ENCODE results near the gene PTN.

Gene PTN

GRCh38 chr7:137342828-137343261, 688 bp downstream of the PTN start:
- DNase-seq: no peak
- WGBS (ENCODE audit: insufficient coverage): 65% methylated on average over 4 of the region's 5 CpGs
- Histone ChIP-seq H3K9me3 (ENCODE audit: control extremely low read depth in 1 of 5, control insufficient read depth in 4 of 5, insufficient read depth in 2 of 5, low read depth in 1 of 5, low read length in 4 of 5) (no peaks in the 10 kb centered on the region), H3K27me3 (replicated peaks in 2 of 5; ENCODE audit: control insufficient read depth in 4 of 5, insufficient read depth in 5 of 5, low read length in 4 of 5) (peaks cover 5 to 37% (median 16%) of the 10 kb centered on the region in 5 experiments), H3K36me3 (ENCODE audit: control insufficient read depth in 4 of 4, insufficient read depth in 4 of 4, low read length in 3 of 4) (no peaks in the 10 kb centered on the region), H3K4me3 (ENCODE audit: control insufficient read depth in 1 of 7, extremely low read depth in 1 of 7, insufficient read depth in 4 of 7, low read depth in 2 of 7, low read length in 6 of 7) (no peak overlapping the region), H3K27ac (ENCODE audit: insufficient read depth in 1 of 2, low read depth in 1 of 2, low read length in 2 of 2, poor library complexity in 1 of 2, severe bottlenecking in 2 of 2) (no peak overlapping the region), H3K4me1 (ENCODE audit: control extremely low read depth in 1 of 4, control insufficient read depth in 4 of 4, insufficient read depth in 4 of 4, low read length in 3 of 4) (no peaks in the 10 kb centered on the region)
- POLR2A ChIA-PET: no interaction called here
- CTCF ChIA-PET: no interaction called here

GRCh38 chr7:137342265-137342664, 1.3 kb downstream of the PTN start:
- ChIA-PET POLR2A (no interaction called here), CTCF (no interaction called here)

GRCh38 chr7:137337902-137338301, 5.6 kb downstream of the PTN start:
- no peaks in the 10 kb centered on the region for H3K36me3 ChIP-seq (ENCODE audit: control insufficient read depth in 4 of 4, insufficient read depth in 4 of 4, low read length in 3 of 4)
- H3K9me3 ChIP-seq (ENCODE audit: control extremely low read depth in 1 of 5, control insufficient read depth in 4 of 5, insufficient read depth in 2 of 5, low read depth in 1 of 5, low read length in 4 of 5): no peaks in the 10 kb centered on the region
- H3K27ac ChIP-seq (ENCODE audit: insufficient read depth in 1 of 2, low read depth in 1 of 2, low read length in 2 of 2, poor library complexity in 1 of 2, severe bottlenecking in 2 of 2): no peak overlapping the region
- DNase-seq: no peak
- 100% methylated on average over 1 of the region's 2 CpGs for WGBS (ENCODE audit: insufficient coverage)
- H3K27me3 ChIP-seq (replicated peaks in 2 of 5; ENCODE audit: control insufficient read depth in 4 of 5, insufficient read depth in 5 of 5, low read length in 4 of 5): peaks cover 0 to 8% (median 4%) of the 10 kb centered on the region in 5 experiments
- H3K4me1 ChIP-seq (ENCODE audit: control extremely low read depth in 1 of 4, control insufficient read depth in 4 of 4, insufficient read depth in 4 of 4, low read length in 3 of 4): no peaks in the 10 kb centered on the region
- ChIA-PET CTCF (no interaction called here), POLR2A (no interaction called here)
- H3K4me3 ChIP-seq (ENCODE audit: control insufficient read depth in 1 of 7, extremely low read depth in 1 of 7, insufficient read depth in 4 of 7, low read depth in 2 of 7, low read length in 6 of 7): no peak overlapping the region

More at GRCh38 chr7:137342265-137342664, 1.3 kb downstream of the PTN start:
- 60% methylated on average over 3 of the region's 3 CpGs for WGBS (ENCODE audit: insufficient coverage)
- Histone ChIP-seq H3K36me3 (ENCODE audit: control insufficient read depth in 4 of 4, insufficient read depth in 4 of 4, low read length in 3 of 4) (no peaks in the 10 kb centered on the region), H3K4me1 (ENCODE audit: control extremely low read depth in 1 of 4, control insufficient read depth in 4 of 4, insufficient read depth in 4 of 4, low read length in 3 of 4) (no peaks in the 10 kb centered on the region), H3K9me3 (ENCODE audit: control extremely low read depth in 1 of 5, control insufficient read depth in 4 of 5, insufficient read depth in 2 of 5, low read depth in 1 of 5, low read length in 4 of 5) (no peaks in the 10 kb centered on the region), H3K27ac (ENCODE audit: insufficient read depth in 1 of 2, low read depth in 1 of 2, low read length in 2 of 2, poor library complexity in 1 of 2, severe bottlenecking in 2 of 2) (no peak overlapping the region), H3K27me3 (replicated peaks in 2 of 5; ENCODE audit: control insufficient read depth in 4 of 5, insufficient read depth in 5 of 5, low read length in 4 of 5) (peaks cover 5 to 37% (median 14%) of the 10 kb centered on the region in 5 experiments), H3K4me3 (ENCODE audit: control insufficient read depth in 1 of 7, extremely low read depth in 1 of 7, insufficient read depth in 4 of 7, low read depth in 2 of 7, low read length in 6 of 7) (no peak overlapping the region)
- DNase-seq: no peak

DNA sequence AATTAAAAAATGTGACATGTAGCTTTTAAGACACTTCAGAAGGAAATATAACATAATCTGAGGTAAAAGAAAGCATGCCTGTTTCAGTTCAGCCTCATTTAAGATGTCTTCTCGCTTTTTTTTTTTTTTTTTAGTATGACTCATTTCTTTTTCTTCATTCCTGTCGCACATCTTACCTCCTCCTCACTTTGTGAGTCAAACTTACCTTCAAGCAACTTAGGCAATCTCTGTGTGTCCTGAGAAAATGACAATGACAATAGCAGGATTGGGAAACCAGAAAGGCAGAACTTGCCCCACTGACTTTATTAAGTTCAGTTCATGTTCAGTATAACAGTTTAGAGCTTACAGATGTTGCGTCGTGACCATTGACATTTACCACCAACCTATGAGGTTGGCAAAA, 7.7 kb downstream of the PTN start:
- Histone ChIP-seq H3K27ac (ENCODE audit: insufficient read depth in 1 of 2, low read depth in 1 of 2, low read length in 2 of 2, poor library complexity in 1 of 2, severe bottlenecking in 2 of 2) (no peak overlapping the region), H3K4me1 (ENCODE audit: control extremely low read depth in 1 of 4, control insufficient read depth in 4 of 4, insufficient read depth in 4 of 4, low read length in 3 of 4) (no peaks in the 10 kb centered on the region), H3K27me3 (replicated peaks in 2 of 5; ENCODE audit: control insufficient read depth in 4 of 5, insufficient read depth in 5 of 5, low read length in 4 of 5) (no peaks in the 10 kb centered on the region), H3K36me3 (ENCODE audit: control insufficient read depth in 4 of 4, insufficient read depth in 4 of 4, low read length in 3 of 4) (no peaks in the 10 kb centered on the region), H3K4me3 (ENCODE audit: control insufficient read depth in 1 of 7, extremely low read depth in 1 of 7, insufficient read depth in 4 of 7, low read depth in 2 of 7, low read length in 6 of 7) (no peak overlapping the region), H3K9me3 (ENCODE audit: control extremely low read depth in 1 of 5, control insufficient read depth in 4 of 5, insufficient read depth in 2 of 5, low read depth in 1 of 5, low read length in 4 of 5) (no peaks in the 10 kb centered on the region)
- WGBS (ENCODE audit: insufficient coverage): 100% methylated on average over 2 of the region's 4 CpGs
- CTCF ChIA-PET: no interaction called here
- POLR2A ChIA-PET: no interaction called here
- no peak for DNase-seq

GRCh38 chr7:137331378-137331777, 12.2 kb downstream of the PTN start:
- POLR2A ChIA-PET: no interaction called here
- Histone ChIP-seq H3K27me3 (replicated peaks in 2 of 5; ENCODE audit: control insufficient read depth in 4 of 5, insufficient read depth in 5 of 5, low read length in 4 of 5) (no peaks in the 10 kb centered on the region), H3K4me3 (ENCODE audit: control insufficient read depth in 1 of 7, extremely low read depth in 1 of 7, insufficient read depth in 4 of 7, low read depth in 2 of 7, low read length in 6 of 7) (no peak overlapping the region), H3K9me3 (ENCODE audit: control extremely low read depth in 1 of 5, control insufficient read depth in 4 of 5, insufficient read depth in 2 of 5, low read depth in 1 of 5, low read length in 4 of 5) (no peaks in the 10 kb centered on the region), H3K4me1 (ENCODE audit: control extremely low read depth in 1 of 4, control insufficient read depth in 4 of 4, insufficient read depth in 4 of 4, low read length in 3 of 4) (no peaks in the 10 kb centered on the region), H3K27ac (ENCODE audit: insufficient read depth in 1 of 2, low read depth in 1 of 2, low read length in 2 of 2, poor library complexity in 1 of 2, severe bottlenecking in 2 of 2) (no peak overlapping the region), H3K36me3 (ENCODE audit: control insufficient read depth in 4 of 4, insufficient read depth in 4 of 4, low read length in 3 of 4) (no peaks in the 10 kb centered on the region)
- no peak for DNase-seq
- CTCF ChIA-PET: interaction anchor here (1.4 kb wide), 1 partner anchor 12 kb away, joined by 3 read pairs; the partner anchor contains the start of gene PTN
- WGBS (ENCODE audit: insufficient coverage): 68% methylated on average over 8 of the region's 8 CpGs

DNA sequence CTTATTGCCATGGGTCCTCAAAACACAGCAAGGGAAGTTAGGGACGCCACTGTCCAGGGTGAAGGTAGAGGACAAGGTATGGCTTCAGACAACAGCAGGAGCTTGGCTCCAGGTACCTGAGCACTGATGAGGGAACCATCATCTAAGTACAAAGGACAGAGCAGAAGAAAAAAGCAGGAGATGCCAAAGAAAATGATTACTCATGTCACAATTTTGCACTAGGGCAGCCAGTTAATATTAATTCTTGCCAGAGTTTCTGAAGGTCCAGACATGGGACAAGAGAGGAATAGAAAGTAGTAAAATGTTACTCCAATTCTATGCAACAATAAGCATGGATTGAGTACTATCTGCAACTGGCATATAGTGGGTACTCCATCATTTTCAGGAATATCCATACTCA, 14.1 kb downstream of the PTN start:
- H3K4me3 ChIP-seq (ENCODE audit: control insufficient read depth in 1 of 7, extremely low read depth in 1 of 7, insufficient read depth in 4 of 7, low read depth in 2 of 7, low read length in 6 of 7): no peak overlapping the region
- WGBS (ENCODE audit: insufficient coverage): 100% methylated on average over 1 of the region's 1 CpG
- ChIA-PET POLR2A (no interaction called here), CTCF (no interaction called here)
- H3K4me1 ChIP-seq (ENCODE audit: control extremely low read depth in 1 of 4, control insufficient read depth in 4 of 4, insufficient read depth in 4 of 4, low read length in 3 of 4): no peaks in the 10 kb centered on the region
- H3K27ac ChIP-seq (ENCODE audit: insufficient read depth in 1 of 2, low read depth in 1 of 2, low read length in 2 of 2, poor library complexity in 1 of 2, severe bottlenecking in 2 of 2): no peak overlapping the region
- no peak for DNase-seq
- no peaks in the 10 kb centered on the region for H3K9me3 ChIP-seq (ENCODE audit: control extremely low read depth in 1 of 5, control insufficient read depth in 4 of 5, insufficient read depth in 2 of 5, low read depth in 1 of 5, low read length in 4 of 5)
- no peaks in the 10 kb centered on the region for H3K27me3 ChIP-seq (replicated peaks in 2 of 5; ENCODE audit: control insufficient read depth in 4 of 5, insufficient read depth in 5 of 5, low read length in 4 of 5)
- no peaks in the 10 kb centered on the region for H3K36me3 ChIP-seq (ENCODE audit: control insufficient read depth in 4 of 4, insufficient read depth in 4 of 4, low read length in 3 of 4)

DNA sequence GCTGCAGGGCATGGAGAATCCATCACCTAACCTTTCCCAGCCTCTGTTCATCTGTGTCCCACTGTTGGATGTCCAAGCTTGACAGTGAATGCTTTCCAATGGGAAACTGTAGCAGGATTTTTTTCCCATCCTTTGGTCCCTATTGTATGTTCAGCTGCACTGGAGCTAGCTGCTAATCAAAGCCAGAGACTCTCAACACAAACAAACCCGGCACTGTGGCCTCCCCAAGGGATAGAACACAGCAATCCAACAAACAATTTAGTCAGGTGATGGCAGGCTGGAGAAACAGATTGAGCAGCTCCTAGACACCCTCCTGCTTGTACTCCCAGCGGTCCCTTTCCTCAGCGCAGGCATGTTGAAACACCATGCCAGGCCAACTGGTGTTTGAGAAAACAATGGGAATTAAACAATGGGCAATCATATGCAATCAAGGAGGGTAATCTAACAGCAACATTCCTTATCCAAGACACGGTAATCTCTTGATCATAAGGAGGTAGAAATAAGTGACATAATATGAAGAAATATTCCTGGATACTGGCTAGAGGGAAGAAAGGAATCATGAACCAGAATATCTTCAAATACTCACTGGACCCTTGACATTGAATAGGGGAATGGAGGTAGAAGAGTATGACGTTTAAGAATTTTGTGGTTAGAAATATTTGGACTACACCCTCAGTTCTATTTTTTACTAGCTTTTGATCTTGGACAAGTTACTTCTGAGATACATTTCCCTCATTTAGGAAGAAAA, 15.0 kb downstream of the PTN start:
- H3K36me3 ChIP-seq (ENCODE audit: control insufficient read depth in 4 of 4, insufficient read depth in 4 of 4, low read length in 3 of 4): no peaks in the 10 kb centered on the region
- H3K9me3 ChIP-seq (ENCODE audit: control extremely low read depth in 1 of 5, control insufficient read depth in 4 of 5, insufficient read depth in 2 of 5, low read depth in 1 of 5, low read length in 4 of 5): no peaks in the 10 kb centered on the region
- WGBS (ENCODE audit: insufficient coverage): 83% methylated on average over 1 of the region's 5 CpGs
- H3K4me1 ChIP-seq (ENCODE audit: control extremely low read depth in 1 of 4, control insufficient read depth in 4 of 4, insufficient read depth in 4 of 4, low read length in 3 of 4): no peaks in the 10 kb centered on the region
- no peak overlapping the region for H3K27ac ChIP-seq (ENCODE audit: insufficient read depth in 1 of 2, low read depth in 1 of 2, low read length in 2 of 2, poor library complexity in 1 of 2, severe bottlenecking in 2 of 2)
- DNase-seq: no peak
- no peaks in the 10 kb centered on the region for H3K27me3 ChIP-seq (replicated peaks in 2 of 5; ENCODE audit: control insufficient read depth in 4 of 5, insufficient read depth in 5 of 5, low read length in 4 of 5)
- POLR2A ChIA-PET: no interaction called here
- CTCF ChIA-PET: no interaction called here
- H3K4me3 ChIP-seq (ENCODE audit: control insufficient read depth in 1 of 7, extremely low read depth in 1 of 7, insufficient read depth in 4 of 7, low read depth in 2 of 7, low read length in 6 of 7): no peak overlapping the region
